ENCODE data around the gene DCUN1D2.

The DCUN1D2 gene

DNA sequence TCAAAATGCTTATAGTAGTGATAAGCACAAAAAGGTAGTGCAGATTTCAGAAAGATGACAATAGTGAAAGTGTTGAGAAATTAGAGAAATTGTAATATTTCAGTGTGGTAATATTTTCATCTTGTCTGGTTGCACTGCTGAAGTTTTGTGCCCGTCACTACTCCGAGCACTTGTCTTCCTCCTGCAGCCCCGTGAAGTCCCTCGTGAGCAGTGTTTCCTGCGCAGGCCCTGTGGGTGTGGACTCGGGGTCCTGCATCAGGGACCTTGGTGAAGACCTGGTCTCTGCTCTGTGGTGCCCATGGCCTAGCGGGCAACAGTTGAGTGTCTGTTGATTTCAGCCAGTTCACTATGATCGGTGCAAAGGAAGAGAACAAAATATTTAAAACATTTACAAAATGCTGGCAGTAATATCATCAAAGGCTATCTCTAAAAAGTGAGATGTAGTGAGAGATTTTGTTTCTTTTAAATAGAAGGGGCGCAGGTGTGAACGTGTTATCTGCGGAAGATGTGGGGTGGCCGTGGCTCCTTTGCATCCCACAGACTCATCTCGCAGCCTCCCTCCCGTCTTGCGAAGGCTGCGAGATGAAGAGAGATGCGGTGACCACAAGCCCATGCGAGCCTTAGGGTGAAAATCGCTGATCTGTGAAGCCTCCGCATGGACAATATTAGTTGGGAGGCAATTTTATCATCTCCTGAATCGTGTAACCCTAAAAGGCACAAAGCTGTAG lies 27.7 kb upstream of the DCUN1D2 start:
- DNase-seq, result no peak

GRCh38 chr13:113514847-113515246 lies 24.3 kb upstream of the DCUN1D2 start:
- no peak for DNase-seq

- DNase-seq, result no peak
These were observed 23.2 kb upstream of the DCUN1D2 start for GRCh38 chr13:113513761-113514160.

GRCh38 chr13:113511361-113511760 lies 20.9 kb upstream of the DCUN1D2 start:
- DNase-seq, result no peak

GRCh38 chr13:113510871-113511270 lies 20.4 kb upstream of the DCUN1D2 start:
- DNase-seq, result no peak

GRCh38 chr13:113509989-113510388 lies 19.5 kb upstream of the DCUN1D2 start:
- no peak for DNase-seq

DNA sequence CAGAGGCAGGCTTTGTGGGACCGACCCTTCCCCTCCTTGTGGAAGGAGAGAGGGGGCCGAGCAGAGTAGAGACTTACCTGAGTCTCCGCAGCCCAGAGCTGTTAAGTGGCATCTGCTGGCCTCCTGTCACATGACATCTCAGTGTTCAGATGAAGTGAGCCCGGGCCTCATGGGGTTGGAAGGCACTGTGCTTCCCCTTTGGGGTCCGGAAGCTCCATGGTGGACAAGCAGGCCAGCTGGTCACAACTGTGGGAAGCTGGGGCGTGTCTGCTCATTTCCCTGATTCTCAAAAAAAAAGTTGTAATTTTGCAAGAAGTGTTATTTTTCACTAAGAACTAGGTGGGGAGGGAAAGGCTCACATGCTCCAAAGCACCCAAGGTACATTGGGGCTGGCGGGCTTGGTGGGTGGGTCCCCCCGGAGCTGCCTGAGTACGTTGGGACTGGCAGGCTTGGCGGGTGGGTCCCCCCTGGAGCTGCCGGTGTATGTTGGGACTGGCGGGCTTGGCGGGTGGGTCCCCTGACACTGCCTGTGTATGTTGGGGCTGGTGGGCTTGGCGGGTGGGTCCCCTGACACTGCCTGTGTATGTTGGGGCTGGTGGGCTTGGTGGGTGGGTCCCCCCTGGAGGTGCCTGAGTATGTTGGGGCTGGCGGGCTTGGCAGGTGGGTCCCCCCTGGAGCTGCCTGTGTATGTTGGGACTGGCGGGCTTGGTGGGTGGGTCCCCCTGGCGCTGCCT lies 18.2 kb upstream of the DCUN1D2 start:
- no peak for DNase-seq

GRCh38 chr13:113507505-113508345 lies 17.2 kb upstream of the DCUN1D2 start:
- DNase-seq, result no peak

DNA sequence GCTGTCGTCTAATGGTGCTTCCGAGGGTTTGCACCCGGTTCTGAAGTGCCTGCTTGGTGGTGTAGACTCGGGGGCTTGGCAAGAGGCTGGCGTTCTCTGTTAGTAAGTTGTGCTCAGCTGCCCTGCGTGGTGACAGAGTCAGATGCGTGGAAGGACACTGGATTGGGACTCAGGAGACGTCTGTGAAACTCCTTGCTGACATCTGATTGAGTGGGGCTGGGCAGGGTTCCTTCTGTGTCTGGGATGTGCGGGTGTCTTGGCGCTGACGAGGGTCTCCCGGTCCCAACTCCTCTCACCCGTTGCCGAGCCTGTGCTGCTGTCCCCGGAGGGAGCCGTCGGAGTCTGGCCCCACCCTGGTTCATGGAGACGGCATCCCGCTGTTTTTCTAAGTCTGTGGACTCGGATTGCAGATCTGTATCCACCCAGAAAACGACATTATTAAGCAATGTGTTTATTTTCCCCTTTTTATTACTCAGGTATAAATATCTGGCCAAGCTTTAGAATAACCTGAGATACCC lies 16.4 kb upstream of the DCUN1D2 start:
- DNase-seq, result no peak

- no peak for DNase-seq
These were observed 15.6 kb upstream of the DCUN1D2 start for GRCh38 chr13:113506025-113506685.

DNA sequence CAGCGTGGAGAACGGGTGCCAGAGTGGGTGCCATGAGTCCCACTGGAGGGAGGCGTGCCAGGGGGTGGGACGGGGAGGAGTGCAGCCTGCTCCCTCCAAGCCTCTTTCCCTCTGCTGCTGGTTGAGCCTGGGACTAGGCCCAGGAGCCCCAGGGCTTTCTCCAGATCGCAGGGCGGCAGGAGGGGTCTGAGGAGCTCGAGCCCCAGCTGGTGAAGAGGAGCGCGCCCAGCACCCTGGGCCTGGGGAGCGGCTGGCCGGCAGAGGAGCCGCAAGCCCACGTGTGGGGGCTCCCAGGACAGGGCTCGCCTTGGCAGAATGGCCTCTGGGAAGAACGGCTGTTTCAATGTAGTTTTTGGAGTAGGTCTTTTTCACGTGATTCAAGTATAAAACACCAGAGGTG lies 12.2 kb upstream of the DCUN1D2 start:
- DNase-seq, result no peak

GRCh38 chr13:113500530-113501265 lies 10.2 kb upstream of the DCUN1D2 start:
- no peak for DNase-seq

DNA sequence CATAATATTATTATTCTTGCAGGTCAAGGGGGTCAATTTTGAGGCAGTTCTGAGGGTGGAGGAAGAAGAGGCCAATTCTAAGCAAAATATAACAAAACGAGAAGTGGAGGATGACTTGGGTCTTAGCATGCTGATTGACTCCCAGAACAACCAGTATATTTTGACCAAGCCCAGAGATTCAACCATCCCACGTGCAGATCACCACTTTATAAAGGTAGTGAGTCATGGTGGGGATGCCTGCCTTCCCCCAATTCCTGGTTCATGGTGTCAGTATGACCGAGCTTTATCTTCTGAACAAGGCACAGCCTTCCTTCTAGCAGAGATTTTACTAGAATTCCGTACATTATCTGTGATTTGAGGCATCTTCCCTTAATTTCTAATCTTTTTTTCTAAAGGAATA lies 9.4 kb upstream of the DCUN1D2 start:
- DNase-seq, result no peak

- no peak for DNase-seq
These were observed 8.4 kb upstream of the DCUN1D2 start for GRCh38 chr13:113498905-113499304.

DNA sequence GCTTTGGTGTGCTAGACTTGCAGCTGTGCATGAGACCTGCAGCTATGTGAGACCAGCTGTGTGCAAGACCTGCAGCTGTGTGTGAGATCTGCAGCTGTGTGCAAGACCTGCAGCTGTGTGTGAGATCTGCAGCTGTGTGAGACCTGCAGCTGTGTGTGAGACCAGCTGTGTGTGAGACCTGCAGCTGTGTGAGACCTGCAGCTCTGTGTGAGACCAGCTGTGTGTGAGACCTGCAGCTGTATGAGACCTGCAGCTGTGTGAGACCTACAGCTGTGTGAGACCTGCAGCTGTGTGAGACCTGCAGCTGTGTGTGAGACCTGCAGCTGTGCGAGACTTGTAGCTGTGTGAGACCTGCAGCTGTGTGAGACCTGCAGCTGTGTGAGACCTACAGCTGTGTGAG lies 6.7 kb upstream of the DCUN1D2 start:
- DNase-seq, result no peak

- DNase-seq, result no peak
These were observed 5.1 kb upstream of the DCUN1D2 start for GRCh38 chr13:113495494-113496210.

DNA sequence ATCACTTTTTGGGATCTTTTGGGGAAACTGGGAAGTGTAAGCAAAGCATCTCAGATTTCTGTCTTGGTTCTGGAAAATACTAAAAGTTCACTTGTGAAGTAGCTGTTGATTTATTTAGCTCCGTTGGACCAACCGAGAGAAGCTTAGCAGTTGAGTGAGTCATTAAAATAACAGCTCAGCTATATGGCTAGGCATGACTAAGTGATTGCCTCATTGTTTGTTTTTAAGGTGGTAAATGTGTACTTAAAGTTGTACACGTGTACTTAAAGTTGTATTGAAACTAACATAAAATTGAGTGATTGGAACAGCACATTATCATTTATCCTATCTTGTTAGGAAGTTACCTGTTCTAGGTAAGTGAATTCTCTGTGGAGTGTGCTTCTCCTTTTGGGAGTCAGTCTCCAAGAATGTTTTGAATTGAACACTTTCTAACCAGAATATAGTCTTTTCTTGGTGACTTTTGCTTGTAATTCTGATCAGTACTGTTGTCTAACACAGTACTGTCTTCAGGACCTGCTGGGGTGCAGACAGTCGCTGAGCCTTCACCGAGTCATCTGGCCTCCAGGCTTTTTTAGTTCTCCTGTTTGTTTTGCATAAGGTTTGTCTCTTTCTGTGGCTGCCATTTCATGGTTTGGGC lies 2.9 kb upstream of the DCUN1D2 start:
- no peak for DNase-seq

DNA sequence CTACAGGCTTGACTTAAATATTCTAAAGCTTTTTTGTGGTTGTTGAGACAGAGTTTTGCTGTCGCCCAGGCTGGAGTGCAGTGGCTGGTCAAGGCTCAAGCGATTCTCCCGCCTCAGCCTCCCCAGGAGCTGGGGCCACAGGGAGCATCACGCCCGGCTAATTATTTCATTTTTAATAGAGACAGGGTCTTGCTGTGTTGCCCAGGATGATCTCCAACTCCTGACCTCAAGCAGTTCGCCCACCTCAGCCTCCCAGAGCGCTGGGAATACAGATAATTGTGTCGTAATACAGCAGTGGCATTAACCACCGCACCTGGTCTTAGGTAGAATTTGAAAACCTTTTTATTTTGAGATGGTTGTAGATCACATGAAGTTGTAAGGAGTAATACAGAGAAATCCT lies 1.5 kb upstream of the DCUN1D2 start:
- DNase-seq, result no peak

DNA sequence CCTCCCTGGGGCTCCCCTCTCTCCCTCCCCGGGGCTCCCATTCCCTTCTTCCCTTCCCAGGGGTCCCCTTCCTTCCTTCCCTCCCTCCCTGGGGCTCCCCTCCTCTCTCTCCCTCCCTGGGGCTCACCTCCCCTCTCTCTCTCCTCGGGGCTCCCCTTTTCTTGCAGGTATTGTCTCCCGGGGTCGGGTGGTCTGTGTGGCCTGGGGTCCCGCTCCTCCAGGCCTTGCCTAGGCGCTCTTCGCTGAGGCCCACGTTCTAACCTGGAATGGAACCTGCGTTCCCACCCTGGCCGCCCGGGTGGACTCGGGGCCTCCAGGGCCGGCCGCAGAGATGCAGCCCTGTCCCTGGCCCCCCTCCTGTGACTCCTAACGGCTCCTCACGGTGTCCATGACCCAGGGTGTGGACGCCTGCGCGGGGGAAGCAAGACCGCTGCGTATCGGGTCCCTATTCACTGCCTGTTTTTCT lies 940 bp upstream of the DCUN1D2 start:
- DNase-seq, result no peak

Measured in hippocampal formation (tissue), 2 donors.